ENCODE data around the gene DDAH1. TPM values are rescaled to one million over a fixed set of nuclear protein-coding genes. Genes with fewer than 3 reads are reported as not detected.

The DDAH1 gene
- total RNA-seq, 1 donor = 89.0 TPM

DNA sequence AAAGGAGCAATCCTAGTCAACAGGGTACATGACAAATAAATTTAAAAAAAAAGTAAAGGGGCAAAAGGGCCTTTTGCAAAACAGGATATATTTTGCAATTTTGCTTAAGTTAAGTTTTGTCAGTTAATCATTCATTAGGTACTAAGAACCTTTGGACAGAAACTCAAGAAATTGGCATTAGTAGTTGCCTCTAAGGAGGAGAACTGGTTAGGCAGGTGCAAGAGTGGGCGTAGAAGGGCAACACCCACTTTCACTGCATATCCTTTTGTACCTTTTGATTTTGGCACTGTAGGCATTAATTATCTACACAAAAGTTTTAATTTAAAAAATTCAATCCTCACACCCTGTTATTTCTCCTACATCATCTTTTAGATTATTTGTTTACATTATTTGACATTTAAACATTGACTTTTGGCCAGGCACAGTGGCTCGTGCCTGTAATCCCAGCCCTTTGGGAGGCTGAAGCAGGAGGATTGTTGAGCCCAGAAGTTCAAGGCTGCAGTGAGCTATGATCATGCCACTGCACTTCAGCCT is 4.3 kb downstream of the DDAH1 start:
- Histone ChIP-seq H3K4me2 (ENCODE audit: insufficient read depth, low read length) (no peak overlapping the region), H4K20me1 (ENCODE audit: insufficient read depth, low read length) (peaks cover 27% of the 10 kb centered on the region), H3K4me1 (ENCODE audit: insufficient read depth, low read length) (peaks cover 34% of the 10 kb centered on the region), H3K9me3 (ENCODE audit: low read depth, low read length) (no peaks in the 10 kb centered on the region), H3K36me3 (ENCODE audit: insufficient read depth, low read length) (peaks cover 21% of the 10 kb centered on the region), H3K27ac (ENCODE audit: low read depth, low read length) (no peak overlapping the region), H3K79me2 (ENCODE audit: insufficient read depth, low read length) (peaks cover 98% of the 10 kb centered on the region), H2AFZ (ENCODE audit: low read length) (no peak overlapping the region), H3K4me3 (ENCODE audit: insufficient read depth, low read length) (no peak overlapping the region), H3K27me3 (ENCODE audit: insufficient read depth, low read length) (no peaks in the 10 kb centered on the region)
- no peak for DNase-seq (ENCODE audit: insufficient read length, low spot score, missing footprints)
- TF ChIP-seq, protein P1, sequence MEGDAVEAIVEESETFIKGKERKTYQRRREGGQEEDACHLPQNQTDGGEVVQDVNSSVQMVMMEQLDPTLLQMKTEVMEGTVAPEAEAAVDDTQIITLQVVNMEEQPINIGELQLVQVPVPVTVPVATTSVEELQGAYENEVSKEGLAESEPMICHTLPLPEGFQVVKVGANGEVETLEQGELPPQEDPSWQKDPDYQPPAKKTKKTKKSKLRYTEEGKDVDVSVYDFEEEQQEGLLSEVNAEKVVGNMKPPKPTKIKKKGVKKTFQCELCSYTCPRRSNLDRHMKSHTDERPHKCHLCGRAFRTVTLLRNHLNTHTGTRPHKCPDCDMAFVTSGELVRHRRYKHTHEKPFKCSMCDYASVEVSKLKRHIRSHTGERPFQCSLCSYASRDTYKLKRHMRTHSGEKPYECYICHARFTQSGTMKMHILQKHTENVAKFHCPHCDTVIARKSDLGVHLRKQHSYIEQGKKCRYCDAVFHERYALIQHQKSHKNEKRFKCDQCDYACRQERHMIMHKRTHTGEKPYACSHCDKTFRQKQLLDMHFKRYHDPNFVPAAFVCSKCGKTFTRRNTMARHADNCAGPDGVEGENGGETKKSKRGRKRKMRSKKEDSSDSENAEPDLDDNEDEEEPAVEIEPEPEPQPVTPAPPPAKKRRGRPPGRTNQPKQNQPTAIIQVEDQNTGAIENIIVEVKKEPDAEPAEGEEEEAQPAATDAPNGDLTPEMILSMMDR (IDR thresholded peaks at IDR 0.05; ENCODE audit: extremely low read depth, low read depth, low read length) = no peak

DNA sequence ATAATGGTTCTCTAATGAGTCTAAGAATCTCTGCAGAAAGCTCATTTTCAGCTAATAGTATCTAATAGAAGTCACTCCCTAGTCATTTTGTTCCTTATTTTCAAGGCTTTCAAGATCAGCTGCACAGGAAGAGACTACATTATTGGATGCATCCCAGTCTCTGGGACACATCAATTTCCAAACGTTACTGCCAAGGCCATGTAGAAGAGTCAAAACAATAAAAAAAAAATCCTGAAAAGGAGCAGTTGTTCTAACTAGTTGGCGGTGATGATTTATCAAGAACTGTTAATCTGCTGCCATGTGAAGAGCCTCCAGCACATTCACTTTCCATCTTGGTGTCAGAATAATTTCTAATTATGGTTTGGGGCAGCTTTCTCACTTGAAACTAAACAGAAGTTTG is 5.7 kb downstream of the DDAH1 start:
- peaks cover 21% of the 10 kb centered on the region for H3K36me3 ChIP-seq (ENCODE audit: insufficient read depth, low read length)
- no peak overlapping the region for H3K4me3 ChIP-seq (ENCODE audit: insufficient read depth, low read length)
- peaks cover 27% of the 10 kb centered on the region for H4K20me1 ChIP-seq (ENCODE audit: insufficient read depth, low read length)
- H3K4me1 ChIP-seq (ENCODE audit: insufficient read depth, low read length) = peaks cover 37% of the 10 kb centered on the region
- DNase-seq (ENCODE audit: insufficient read length, low spot score, missing footprints) = no peak
- no peaks in the 10 kb centered on the region for H3K27me3 ChIP-seq (ENCODE audit: insufficient read depth, low read length)
- TF ChIP-seq, protein P1 (IDR thresholded peaks at IDR 0.05; ENCODE audit: extremely low read depth, low read depth, low read length) = no peak
- H2AFZ ChIP-seq (ENCODE audit: low read length) = no peak overlapping the region
- H3K4me2 ChIP-seq (ENCODE audit: insufficient read depth, low read length) = no peak overlapping the region
- no peak overlapping the region for H3K27ac ChIP-seq (ENCODE audit: low read depth, low read length)
- peaks cover 100% of the 10 kb centered on the region for H3K79me2 ChIP-seq (ENCODE audit: insufficient read depth, low read length)
- H3K9me3 ChIP-seq (ENCODE audit: low read depth, low read length) = no peaks in the 10 kb centered on the region

DNA sequence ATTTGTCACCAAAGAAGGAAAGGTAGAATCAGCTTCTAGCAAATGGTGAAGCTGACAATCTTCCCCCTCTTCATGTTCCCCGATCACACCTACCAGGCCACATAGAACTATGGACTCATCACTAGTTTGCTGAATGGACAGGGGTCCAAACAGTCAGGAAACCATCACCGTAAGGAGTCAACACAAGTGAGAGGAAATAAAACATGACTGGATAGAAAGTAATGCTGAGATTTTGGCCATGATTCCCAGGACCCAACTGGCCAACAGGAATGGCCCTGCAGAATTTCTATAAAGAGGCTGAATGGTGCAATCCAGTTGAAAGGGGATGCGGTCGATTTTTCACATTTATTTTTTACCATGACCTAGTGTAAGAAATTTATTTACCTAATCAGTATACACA is 10.7 kb downstream of the DDAH1 start:
- Histone ChIP-seq H4K20me1 (ENCODE audit: insufficient read depth, low read length) (peaks cover 22% of the 10 kb centered on the region), H3K36me3 (ENCODE audit: insufficient read depth, low read length) (peaks cover 38% of the 10 kb centered on the region), H3K9me3 (ENCODE audit: low read depth, low read length) (no peaks in the 10 kb centered on the region), H3K27me3 (ENCODE audit: insufficient read depth, low read length) (no peaks in the 10 kb centered on the region), H3K4me1 (ENCODE audit: insufficient read depth, low read length) (peaks cover 35% of the 10 kb centered on the region), H3K27ac (ENCODE audit: low read depth, low read length) (peak overlapping the region; percentile 33), H3K4me3 (ENCODE audit: insufficient read depth, low read length) (no peak overlapping the region), H2AFZ (ENCODE audit: low read length) (no peak overlapping the region), H3K4me2 (ENCODE audit: insufficient read depth, low read length) (peak overlapping the region; percentile 4), H3K79me2 (ENCODE audit: insufficient read depth, low read length) (peaks cover 100% of the 10 kb centered on the region)
- DNase-seq (ENCODE audit: insufficient read length, low spot score, missing footprints) = peak; percentile 48
- TF ChIP-seq, protein P1 (IDR thresholded peaks at IDR 0.05; ENCODE audit: extremely low read depth, low read depth, low read length) = no peak

DNA sequence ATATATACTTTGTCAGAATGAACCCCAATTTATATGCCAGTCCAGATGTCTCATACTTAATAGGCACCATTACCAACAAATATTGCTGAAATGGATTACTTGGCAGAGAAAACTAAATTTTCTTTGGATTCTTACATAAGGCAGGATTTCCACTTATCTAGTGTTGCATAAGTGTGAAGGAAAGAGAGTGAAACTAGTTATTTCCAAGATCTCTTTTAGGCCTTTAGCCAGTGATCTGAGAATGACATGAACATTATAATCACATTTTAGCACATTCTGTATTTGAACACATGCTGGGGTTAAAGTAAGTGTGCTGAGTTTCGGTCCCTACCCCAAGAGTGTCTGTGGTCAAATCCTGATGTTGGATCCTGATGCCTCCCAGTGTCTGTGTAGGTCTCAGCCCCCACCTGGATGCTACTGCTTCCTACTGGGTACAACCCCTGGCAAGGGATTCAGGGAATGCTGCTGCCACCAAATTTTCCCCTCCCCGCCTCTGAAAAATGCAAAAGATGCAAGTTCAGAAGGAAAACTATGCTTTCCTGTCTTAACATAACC is 11.2 kb downstream of the DDAH1 start:
- Histone ChIP-seq H3K4me2 (ENCODE audit: insufficient read depth, low read length) (peak overlapping the region; percentile 4), H3K27me3 (ENCODE audit: insufficient read depth, low read length) (no peaks in the 10 kb centered on the region), H3K27ac (ENCODE audit: low read depth, low read length) (peak overlapping the region; percentile 33), H2AFZ (ENCODE audit: low read length) (no peak overlapping the region), H3K79me2 (ENCODE audit: insufficient read depth, low read length) (peaks cover 100% of the 10 kb centered on the region), H3K36me3 (ENCODE audit: insufficient read depth, low read length) (peaks cover 41% of the 10 kb centered on the region), H3K9me3 (ENCODE audit: low read depth, low read length) (no peaks in the 10 kb centered on the region), H3K4me3 (ENCODE audit: insufficient read depth, low read length) (no peak overlapping the region), H3K4me1 (ENCODE audit: insufficient read depth, low read length) (peaks cover 40% of the 10 kb centered on the region), H4K20me1 (ENCODE audit: insufficient read depth, low read length) (peaks cover 27% of the 10 kb centered on the region)
- no peak for DNase-seq (ENCODE audit: insufficient read length, low spot score, missing footprints)
- TF ChIP-seq, protein P1 (IDR thresholded peaks at IDR 0.05; ENCODE audit: extremely low read depth, low read depth, low read length) = no peak

Data from osteoblast (primary cell).